Neural cell (in vitro differentiated cells): ENCODE measurements around the gene CAST.

Experiments
- CTCF ChIP-seq: fragments of 450-650 bp; IDR thresholded peaks from 2 replicates; pipeline ENCODE4 v1.5.1; 2014; ENCODE audit warnings: antibody characterized with exemption, mild to moderate bottlenecking, moderate library complexity; ENCODE audit not compliant: poor library complexity, severe bottlenecking
- EP300 ChIP-seq: fragments of 450-650 bp; conservative IDR thresholded peaks from 2 replicates; pipeline ENCODE4 v1.6.1; 2014; ENCODE audit warnings: antibody characterized with exemption, mild to moderate bottlenecking, moderate library complexity; ENCODE audit not compliant: poor library complexity, severe bottlenecking
- EZH2 ChIP-seq: fragments of 200-600, 300-800 bp; shearing (Covaris generic), sonication (generic); IDR thresholded peaks from 2 replicates; pipeline ENCODE4 v1.6.1; 2014; ENCODE audit warnings: antibody characterized with exemption, low read length, borderline replicate concordance, mild to moderate bottlenecking; ENCODE audit not compliant: insufficient read depth, poor library complexity, severe bottlenecking
- MXI1 ChIP-seq: fragments of 450-650 bp; conservative IDR thresholded peaks from 2 replicates; pipeline ENCODE4 v1.6.1; 2014; ENCODE audit warnings: antibody characterized with exemption, mild to moderate bottlenecking; ENCODE audit not compliant: poor library complexity, severe bottlenecking
- POLR2AphosphoS5 ChIP-seq: IDR thresholded peaks from 2 replicates; pipeline ENCODE4 v1.6.1; 2012
- RAD21 ChIP-seq: fragments of 450-650 bp; conservative IDR thresholded peaks from 2 replicates; pipeline ENCODE4 v1.6.1; 2014; ENCODE audit warnings: antibody characterized with exemption, mild to moderate bottlenecking, moderate library complexity
- TF ChIP-seq, protein P1 (sequence below): IDR thresholded peaks from 2 replicates; pipeline ENCODE4 v1.6.1; 2012; ENCODE audit warnings: borderline replicate concordance

GRCh38 chr5:96823900-96824380 is 161.8 kb downstream of the CAST start:
- no peak for TF ChIP-seq CTCF
- no peak for TF ChIP-seq POLR2AphosphoS5
- TF ChIP-seq RAD21 = no peak
- TF ChIP-seq EP300 = no peak
- no peak for TF ChIP-seq MXI1
- no peak for TF ChIP-seq EZH2
- TF ChIP-seq, protein P1, sequence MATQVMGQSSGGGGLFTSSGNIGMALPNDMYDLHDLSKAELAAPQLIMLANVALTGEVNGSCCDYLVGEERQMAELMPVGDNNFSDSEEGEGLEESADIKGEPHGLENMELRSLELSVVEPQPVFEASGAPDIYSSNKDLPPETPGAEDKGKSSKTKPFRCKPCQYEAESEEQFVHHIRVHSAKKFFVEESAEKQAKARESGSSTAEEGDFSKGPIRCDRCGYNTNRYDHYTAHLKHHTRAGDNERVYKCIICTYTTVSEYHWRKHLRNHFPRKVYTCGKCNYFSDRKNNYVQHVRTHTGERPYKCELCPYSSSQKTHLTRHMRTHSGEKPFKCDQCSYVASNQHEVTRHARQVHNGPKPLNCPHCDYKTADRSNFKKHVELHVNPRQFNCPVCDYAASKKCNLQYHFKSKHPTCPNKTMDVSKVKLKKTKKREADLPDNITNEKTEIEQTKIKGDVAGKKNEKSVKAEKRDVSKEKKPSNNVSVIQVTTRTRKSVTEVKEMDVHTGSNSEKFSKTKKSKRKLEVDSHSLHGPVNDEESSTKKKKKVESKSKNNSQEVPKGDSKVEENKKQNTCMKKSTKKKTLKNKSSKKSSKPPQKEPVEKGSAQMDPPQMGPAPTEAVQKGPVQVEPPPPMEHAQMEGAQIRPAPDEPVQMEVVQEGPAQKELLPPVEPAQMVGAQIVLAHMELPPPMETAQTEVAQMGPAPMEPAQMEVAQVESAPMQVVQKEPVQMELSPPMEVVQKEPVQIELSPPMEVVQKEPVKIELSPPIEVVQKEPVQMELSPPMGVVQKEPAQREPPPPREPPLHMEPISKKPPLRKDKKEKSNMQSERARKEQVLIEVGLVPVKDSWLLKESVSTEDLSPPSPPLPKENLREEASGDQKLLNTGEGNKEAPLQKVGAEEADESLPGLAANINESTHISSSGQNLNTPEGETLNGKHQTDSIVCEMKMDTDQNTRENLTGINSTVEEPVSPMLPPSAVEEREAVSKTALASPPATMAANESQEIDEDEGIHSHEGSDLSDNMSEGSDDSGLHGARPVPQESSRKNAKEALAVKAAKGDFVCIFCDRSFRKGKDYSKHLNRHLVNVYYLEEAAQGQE = no peak
